ENCODE results near the gene VAT1.
A peak's percentile ranks its signal among the peaks of the same experiment; 100 is the strongest.

Gene VAT1

DNA sequence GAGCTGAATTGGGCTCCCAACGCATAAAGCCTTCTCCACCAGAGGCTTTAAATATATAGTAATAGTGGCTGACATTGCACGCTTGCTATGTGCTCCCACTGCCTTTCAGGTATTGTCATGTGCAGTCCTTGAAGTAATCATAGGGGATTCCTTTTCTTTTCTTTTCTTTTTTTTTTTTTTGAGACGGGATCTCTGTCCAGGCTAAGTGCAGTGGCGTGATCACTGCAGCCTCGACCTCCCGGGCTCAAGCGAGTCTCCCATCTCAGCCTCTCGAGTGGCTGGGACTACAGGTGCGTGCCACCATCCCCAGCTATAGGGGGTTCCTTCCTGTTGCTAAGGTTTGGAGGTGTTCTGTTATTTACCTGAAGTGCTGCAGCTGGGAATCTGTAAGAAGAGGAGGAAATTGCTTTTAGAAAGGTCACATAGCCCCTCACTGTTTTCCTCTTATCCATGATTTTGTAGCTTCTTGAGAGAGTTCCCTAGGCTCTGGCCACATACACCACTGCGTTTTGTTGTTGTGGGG lies 23.1 kb downstream of the VAT1 start:
- H3K9me3 ChIP-seq (ENCODE audit: control insufficient read depth, low read length) = no peaks in the 10 kb centered on the region
- H2AFZ ChIP-seq (ENCODE audit: low read depth, low read length) = no peak overlapping the region
- H3K36me3 ChIP-seq (ENCODE audit: control insufficient read depth in 1 of 2, insufficient read depth in 2 of 2, low read depth in 1 of 2, low read length in 2 of 2) = peaks cover 33 to 55% of the 10 kb centered on the region in 2 experiments
- peak overlapping the region in 1 of 2 experiments; percentile 49 for H2BK12ac ChIP-seq (ENCODE audit: low read length in 2 of 2)
- no peak overlapping the region for H3K23ac ChIP-seq (ENCODE audit: low read length in 2 of 2)
- H4K91ac ChIP-seq (ENCODE audit: low read length) = no peak overlapping the region
- H3K4ac ChIP-seq (ENCODE audit: low read depth in 1 of 2, low read length in 2 of 2) = peak overlapping the region; percentile 85 to 90
- H3K14ac ChIP-seq (ENCODE audit: low read length in 2 of 2) = no peak overlapping the region
- H4K8ac ChIP-seq (ENCODE audit: low read length) = no peak overlapping the region
- H3K4me2 ChIP-seq (ENCODE audit: low read length, poor library complexity, severe bottlenecking) = peak overlapping the region; percentile 82
- WGBS = 4% methylated on average over 6 of the region's 10 CpGs
- H2AK5ac ChIP-seq (ENCODE audit: low read length, severe bottlenecking) = no peak overlapping the region
- H3K79me1 ChIP-seq (replicated peaks; ENCODE audit: low read length, poor library complexity, severe bottlenecking) = no peaks in the 10 kb centered on the region
- H3K4me3 ChIP-seq (ENCODE audit: insufficient read depth in 1 of 2, low read depth in 1 of 2, low read length in 2 of 2) = peak overlapping the region; percentile 89 to 99
- peak overlapping the region; percentile 97 to 98 for H3K18ac ChIP-seq (ENCODE audit: low read depth in 1 of 2, low read length in 2 of 2)
- H2BK15ac ChIP-seq (ENCODE audit: low read depth, poor library complexity, severe bottlenecking) = no peak overlapping the region
- no peak for DNase-seq
- peaks cover 10% of the 10 kb centered on the region for H3K4me1 ChIP-seq (ENCODE audit: control insufficient read depth, insufficient read depth, low read depth, low read length)
- H2BK5ac ChIP-seq (ENCODE audit: low read depth, low read length, poor library complexity, severe bottlenecking) = no peak overlapping the region
- H2BK120ac ChIP-seq (ENCODE audit: low read depth, low read length) = no peak overlapping the region
- H3K9ac ChIP-seq (ENCODE audit: low read length) = peak overlapping the region; percentile 100
- peak overlapping the region; percentile 95 for H3K27ac ChIP-seq (ENCODE audit: low read length, poor library complexity, severe bottlenecking)
- H3K27me3 ChIP-seq (ENCODE audit: control insufficient read depth in 1 of 2, insufficient read depth in 1 of 2, low read length in 2 of 2) = no peaks in the 10 kb centered on the region

DNA sequence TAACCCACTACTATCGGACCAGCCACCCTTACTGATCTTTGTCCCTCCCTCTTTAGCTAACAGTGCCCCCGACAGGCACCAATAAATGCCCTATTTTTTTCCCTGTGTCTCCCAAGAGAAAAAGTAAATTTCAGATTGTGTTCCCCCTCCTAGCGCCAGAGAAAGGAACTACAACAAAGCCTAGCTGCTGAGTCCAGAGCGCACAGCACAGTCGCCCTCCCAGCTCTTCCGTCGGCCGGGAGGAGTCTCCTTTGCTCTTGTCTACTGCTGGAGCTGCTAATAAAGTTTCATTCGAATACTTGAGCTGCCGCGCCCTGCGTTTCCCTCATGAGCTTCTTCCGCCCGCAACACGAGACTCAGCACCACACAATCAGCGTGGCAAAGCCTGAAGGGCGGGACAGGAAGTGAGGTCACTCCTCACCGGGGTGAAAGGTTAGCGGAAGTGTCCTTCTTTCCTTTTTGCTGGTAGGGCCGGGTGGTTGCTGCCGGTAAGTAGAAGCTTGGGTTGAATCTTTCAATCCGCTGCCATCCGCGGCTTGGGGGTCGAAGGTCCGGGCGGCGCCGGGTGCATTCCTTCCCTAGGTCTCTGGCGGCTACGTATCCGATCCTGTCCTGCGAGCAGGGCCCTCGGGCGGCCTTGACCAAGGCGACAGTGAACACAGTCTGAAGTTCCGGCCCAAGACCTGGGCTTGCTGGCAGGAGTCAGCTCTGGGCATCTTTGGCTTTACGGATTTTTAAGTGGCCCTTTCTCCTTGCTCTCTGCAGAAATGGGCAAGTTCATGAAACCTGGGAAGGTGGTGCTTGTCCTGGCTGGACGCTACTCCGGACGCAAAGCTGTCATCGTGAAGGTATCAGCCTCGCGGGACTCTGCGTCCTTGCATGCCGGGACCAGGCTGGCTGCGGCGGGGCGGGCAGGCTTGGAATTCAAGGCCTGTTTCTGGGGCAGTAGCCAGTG lies 23.9 kb downstream of the VAT1 start, which contains the start of gene RPL27:
TSS of gene RPL27 (plus strand) at position 436 of the 955 bp plus-strand sequence. CDS start at position 768, 332 bp downstream.
- DNase-seq = peak; percentile 100
- Histone ChIP-seq H4K8ac (ENCODE audit: low read length) (peak within 1 kb of the TSS; percentile 78), H3K23ac (ENCODE audit: low read length in 2 of 2) (peak within 1 kb of the TSS in 1 of 2 experiments; percentile 56), H3K9me3 (ENCODE audit: control insufficient read depth, low read length) (no peaks in the 10 kb centered on the region), H3K14ac (ENCODE audit: low read length in 2 of 2) (peak within 1 kb of the TSS in 1 of 2 experiments; percentile 89), H3K27ac (ENCODE audit: low read length, poor library complexity, severe bottlenecking) (peak within 1 kb of the TSS; percentile 95), H3K27me3 (ENCODE audit: control insufficient read depth in 1 of 2, insufficient read depth in 1 of 2, low read length in 2 of 2) (no peaks in the 10 kb centered on the region), H2BK5ac (ENCODE audit: low read depth, low read length, poor library complexity, severe bottlenecking) (peak within 1 kb of the TSS; percentile 96), H3K79me1 (replicated peaks; ENCODE audit: low read length, poor library complexity, severe bottlenecking) (no peaks in the 10 kb centered on the region), H3K4me3 (ENCODE audit: insufficient read depth in 1 of 2, low read depth in 1 of 2, low read length in 2 of 2) (peak within 1 kb of the TSS; percentile 89 to 99), H3K4me2 (ENCODE audit: low read length, poor library complexity, severe bottlenecking) (peak within 1 kb of the TSS; percentile 82), H2BK120ac (ENCODE audit: low read depth, low read length) (no peak within 1 kb of the TSS), H2AFZ (ENCODE audit: low read depth, low read length) (no peak within 1 kb of the TSS), H3K18ac (ENCODE audit: low read depth in 1 of 2, low read length in 2 of 2) (peak within 1 kb of the TSS; percentile 97 to 98), H3K9ac (ENCODE audit: low read length) (peak within 1 kb of the TSS; percentile 100), H2AK5ac (ENCODE audit: low read length, severe bottlenecking) (peak within 1 kb of the TSS; percentile 26), H2BK15ac (ENCODE audit: low read depth, poor library complexity, severe bottlenecking) (peak within 1 kb of the TSS; percentile 60), H3K4ac (ENCODE audit: low read depth in 1 of 2, low read length in 2 of 2) (peak within 1 kb of the TSS; percentile 85 to 90), H3K4me1 (ENCODE audit: control insufficient read depth, insufficient read depth, low read depth, low read length) (peaks cover 8% of the 10 kb centered on the region), H3K36me3 (ENCODE audit: control insufficient read depth in 1 of 2, insufficient read depth in 2 of 2, low read depth in 1 of 2, low read length in 2 of 2) (peaks cover 30 to 54% of the 10 kb centered on the region in 2 experiments), H4K91ac (ENCODE audit: low read length) (peak within 1 kb of the TSS; percentile 78), H2BK12ac (ENCODE audit: low read length in 2 of 2) (peak within 1 kb of the TSS in 1 of 2 experiments; percentile 49)
- under 1% methylated on average over 49 of the region's 49 CpGs for WGBS

DNA sequence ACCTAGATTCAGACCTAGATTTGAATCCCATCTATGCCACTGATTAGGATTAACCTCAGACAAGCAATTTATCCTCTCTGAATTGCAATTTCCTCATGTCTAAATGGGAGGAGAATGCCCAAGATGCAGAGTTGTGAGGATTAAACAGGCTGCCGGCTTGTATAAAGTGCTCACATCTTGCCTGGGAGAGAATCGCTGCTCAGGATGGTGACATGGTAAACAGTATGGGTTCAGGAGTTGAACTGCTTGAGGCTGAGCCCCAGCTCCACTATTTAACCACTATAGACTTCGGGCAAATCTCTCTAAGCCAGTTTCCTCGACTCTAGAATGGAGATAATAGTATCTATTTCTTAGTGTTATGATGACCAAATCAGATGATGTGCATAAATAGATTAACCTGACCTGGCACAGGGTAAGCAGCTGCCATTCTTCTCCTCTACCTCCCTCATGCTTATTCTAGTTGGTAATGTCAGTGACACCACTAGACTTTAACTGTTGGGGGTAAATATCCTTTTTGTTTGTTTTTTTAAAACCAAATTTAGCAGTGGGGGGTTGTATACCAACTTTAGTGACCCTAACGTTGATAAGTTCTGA lies 24.7 kb downstream of the VAT1 start:
- no peak overlapping the region for H3K4ac ChIP-seq (ENCODE audit: low read depth in 1 of 2, low read length in 2 of 2)
- 50% methylated on average over 3 of the region's 5 CpGs for WGBS
- peak overlapping the region in 1 of 2 experiments; percentile 55 for H3K18ac ChIP-seq (ENCODE audit: low read depth in 1 of 2, low read length in 2 of 2)

More for the DNA sequence above, 24.7 kb downstream of the VAT1 start:
- peak overlapping the region; percentile 4 for H2AK5ac ChIP-seq (ENCODE audit: low read length, severe bottlenecking)
- no peak overlapping the region for H3K14ac ChIP-seq (ENCODE audit: low read length in 2 of 2)
- H3K23ac ChIP-seq (ENCODE audit: low read length in 2 of 2) = no peak overlapping the region
- peaks cover 26 to 54% of the 10 kb centered on the region in 2 experiments for H3K36me3 ChIP-seq (ENCODE audit: control insufficient read depth in 1 of 2, insufficient read depth in 2 of 2, low read depth in 1 of 2, low read length in 2 of 2)
- peak overlapping the region; percentile 52 for H4K8ac ChIP-seq (ENCODE audit: low read length)
- no peak overlapping the region for H2BK120ac ChIP-seq (ENCODE audit: low read depth, low read length)
- peaks cover 8% of the 10 kb centered on the region for H3K4me1 ChIP-seq (ENCODE audit: control insufficient read depth, insufficient read depth, low read depth, low read length)
- no peaks in the 10 kb centered on the region for H3K9me3 ChIP-seq (ENCODE audit: control insufficient read depth, low read length)
- H2BK12ac ChIP-seq (ENCODE audit: low read length in 2 of 2) = no peak overlapping the region
- H2AFZ ChIP-seq (ENCODE audit: low read depth, low read length) = no peak overlapping the region
- peak overlapping the region; percentile 42 for H3K4me2 ChIP-seq (ENCODE audit: low read length, poor library complexity, severe bottlenecking)
- no peaks in the 10 kb centered on the region for H3K27me3 ChIP-seq (ENCODE audit: control insufficient read depth in 1 of 2, insufficient read depth in 1 of 2, low read length in 2 of 2)
- no peak overlapping the region for H2BK5ac ChIP-seq (ENCODE audit: low read depth, low read length, poor library complexity, severe bottlenecking)
- no peak overlapping the region for H2BK15ac ChIP-seq (ENCODE audit: low read depth, poor library complexity, severe bottlenecking)
- no peak for DNase-seq
- H3K79me1 ChIP-seq (replicated peaks; ENCODE audit: low read length, poor library complexity, severe bottlenecking) = no peaks in the 10 kb centered on the region
- H4K91ac ChIP-seq (ENCODE audit: low read length) = no peak overlapping the region
- peak overlapping the region in 1 of 2 experiments; percentile 66 for H3K4me3 ChIP-seq (ENCODE audit: insufficient read depth in 1 of 2, low read depth in 1 of 2, low read length in 2 of 2)
- peak overlapping the region; percentile 87 for H3K9ac ChIP-seq (ENCODE audit: low read length)
- peak overlapping the region; percentile 22 for H3K27ac ChIP-seq (ENCODE audit: low read length, poor library complexity, severe bottlenecking)
